GM12875 (cell line): ENCODE results near the gene CACNG1.
"Not testable (repeated sequence)": the region's sequence is repeated elsewhere in the genome, so short reads cannot be mapped to it uniquely, and the experiment has no call there.

Experiments used
- H3K4me3 ChIP-seq: one replicate; pipeline ENCODE4 v1.5.1; 2011; ENCODE audit warnings: low read depth, low read length, control low read depth
- CTCF ChIP-seq: IDR thresholded peaks from 2 replicates; pipeline ENCODE4 v1.5.1; 2011; ENCODE audit warnings: low read depth, mild to moderate bottlenecking, control low read depth, inconsistent platforms, low read length, moderate library complexity, borderline replicate concordance; ENCODE audit not compliant: insufficient read depth

Gene CACNG1

GRCh38 chr17:67033613-67034012, 10.7 kb upstream of the CACNG1 start:
- H3K4me3 ChIP-seq, result no peak overlapping the region
- no peak for TF ChIP-seq CTCF

- TF ChIP-seq CTCF, result no peak
- no peak overlapping the region for H3K4me3 ChIP-seq
Observed at GRCh38 chr17:67035131-67036083, 8.9 kb upstream of the CACNG1 start.

GRCh38 chr17:67038861-67039365, 5.4 kb upstream of the CACNG1 start:
- H3K4me3 ChIP-seq, result no peak overlapping the region

GRCh38 chr17:67040652-67041051, 3.7 kb upstream of the CACNG1 start:
- no peak for TF ChIP-seq CTCF
- no peak overlapping the region for H3K4me3 ChIP-seq

More at GRCh38 chr17:67038861-67039365, 5.4 kb upstream of the CACNG1 start:
- TF ChIP-seq CTCF, result no peak

- not testable (repeated sequence) for H3K4me3 ChIP-seq
Observed at GRCh38 chr17:67041119-67041518, 3.2 kb upstream of the CACNG1 start.

GRCh38 chr17:67041531-67041930, 2.8 kb upstream of the CACNG1 start:
- no peak for TF ChIP-seq CTCF
- no peak overlapping the region for H3K4me3 ChIP-seq

GRCh38 chr17:67041941-67042899, 2.1 kb upstream of the CACNG1 start:
- H3K4me3 ChIP-seq, result no peak overlapping the region
- TF ChIP-seq CTCF, result no peak
